ENCODE measurements around the gene TMED1.
"Not testable (repeated sequence)": the region's sequence is repeated elsewhere in the genome, so short reads cannot be mapped to it uniquely, and the experiment has no call there.

TMED1 gene, protein sequence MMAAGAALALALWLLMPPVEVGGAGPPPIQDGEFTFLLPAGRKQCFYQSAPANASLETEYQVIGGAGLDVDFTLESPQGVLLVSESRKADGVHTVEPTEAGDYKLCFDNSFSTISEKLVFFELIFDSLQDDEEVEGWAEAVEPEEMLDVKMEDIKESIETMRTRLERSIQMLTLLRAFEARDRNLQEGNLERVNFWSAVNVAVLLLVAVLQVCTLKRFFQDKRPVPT

DNA sequence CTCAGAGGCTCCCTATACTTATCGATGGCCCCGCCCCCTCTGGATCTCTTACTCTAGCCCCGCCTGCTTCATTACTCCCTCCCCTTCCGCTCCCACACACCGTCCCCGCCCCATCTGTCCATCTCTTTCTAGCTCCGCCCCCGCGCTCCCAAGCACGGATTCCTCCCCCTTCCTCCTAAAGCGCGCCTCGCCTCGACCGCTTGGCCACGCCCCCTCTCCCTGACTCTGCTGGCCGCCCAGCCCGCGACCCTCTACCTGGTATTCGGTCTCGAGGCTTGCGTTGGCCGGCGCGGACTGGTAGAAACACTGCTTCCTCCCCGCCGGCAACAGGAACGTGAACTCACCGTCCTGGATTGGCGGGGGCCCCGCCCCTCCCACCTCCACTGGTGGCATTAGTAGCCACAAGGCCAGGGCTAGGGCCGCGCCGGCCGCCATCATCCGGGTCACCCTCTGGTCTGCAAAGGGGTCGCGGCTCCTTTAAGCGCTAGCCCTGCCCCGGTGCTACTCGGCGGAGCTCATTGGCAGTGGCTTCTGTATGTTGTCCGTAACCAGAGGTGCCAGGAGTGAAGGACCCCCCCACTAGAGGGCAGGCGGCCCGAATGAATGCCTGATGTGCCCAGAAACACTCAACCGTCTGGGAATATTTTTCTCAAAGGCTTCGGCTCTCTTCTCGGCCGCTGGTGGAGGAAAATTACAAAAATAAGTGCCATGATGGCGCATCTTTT is at the start of gene TMED1:
Gene TMED1, minus strand, starts transcription at position 459 of the 725 bp plus-strand sequence. Its CDS starts 21 bp downstream, at position 438.
- DNase-seq: peak; percentile 95

DNA sequence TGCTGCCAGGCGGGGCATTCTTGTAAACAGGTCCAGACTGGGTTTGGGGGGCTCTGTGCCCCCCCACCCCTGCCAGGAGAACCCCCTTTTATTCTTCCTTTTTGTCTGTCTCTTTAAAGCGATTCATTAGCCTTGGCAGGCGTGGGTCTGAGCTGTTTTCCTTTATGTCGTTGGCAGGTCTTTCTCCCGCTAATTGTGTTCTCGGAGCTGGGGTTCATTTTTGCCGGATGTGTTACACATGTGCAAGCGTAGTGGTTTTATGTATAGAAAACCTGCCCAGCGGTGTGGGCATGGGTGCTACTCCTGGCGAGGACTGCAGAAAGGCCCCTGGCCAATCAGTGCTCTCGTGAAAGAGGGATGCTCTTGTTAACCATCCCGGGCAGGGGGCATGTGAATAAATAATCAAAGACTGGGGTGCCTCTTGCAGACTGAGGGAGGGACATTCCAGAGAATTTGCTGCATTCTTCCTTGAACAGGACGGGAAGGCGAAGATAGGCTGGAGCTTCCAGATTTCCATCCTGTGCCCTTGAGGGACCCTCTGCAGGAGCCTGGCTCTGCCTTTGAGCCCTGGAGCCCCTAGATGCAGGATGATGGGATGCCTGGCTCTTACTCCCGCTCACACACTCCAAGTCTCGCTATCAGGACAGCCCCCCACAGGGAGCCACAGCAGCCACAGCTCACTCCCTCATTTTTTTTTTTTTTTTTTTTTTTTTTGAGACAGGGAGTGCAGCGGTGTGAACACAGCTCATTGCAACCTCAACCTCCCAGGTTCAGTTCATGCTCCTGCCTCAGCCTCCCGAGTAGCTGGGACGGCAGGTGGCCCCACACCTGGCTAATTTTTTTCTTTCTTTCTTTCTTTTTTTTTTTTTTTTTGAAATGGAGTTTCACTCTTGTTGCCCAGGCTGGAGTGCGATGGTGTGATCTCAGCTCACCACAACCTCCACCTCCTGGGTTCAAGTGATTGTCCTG is 49.5 kb upstream of the TMED1 start:
- no peak for DNase-seq

DNA sequence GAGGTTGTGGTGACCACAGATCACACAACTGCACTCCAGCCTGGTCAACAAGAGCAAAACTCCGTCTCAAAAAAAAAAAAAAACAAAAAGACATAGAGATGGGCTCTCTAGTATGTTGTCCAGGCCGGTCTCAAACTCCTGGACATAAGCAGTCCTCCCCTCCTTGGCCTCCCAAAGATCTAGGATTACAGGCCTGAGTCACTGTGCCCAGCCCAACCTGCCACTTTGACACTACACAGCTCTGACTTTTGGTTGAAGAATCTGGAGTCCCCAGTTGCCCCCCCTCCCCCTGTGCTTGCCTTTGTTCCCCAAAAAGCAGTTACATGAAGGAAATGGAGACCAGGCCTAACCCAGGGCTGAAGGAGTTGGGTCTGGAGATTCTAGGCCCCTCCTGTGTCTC is 48.3 kb upstream of the TMED1 start:
- no peak for DNase-seq

DNA sequence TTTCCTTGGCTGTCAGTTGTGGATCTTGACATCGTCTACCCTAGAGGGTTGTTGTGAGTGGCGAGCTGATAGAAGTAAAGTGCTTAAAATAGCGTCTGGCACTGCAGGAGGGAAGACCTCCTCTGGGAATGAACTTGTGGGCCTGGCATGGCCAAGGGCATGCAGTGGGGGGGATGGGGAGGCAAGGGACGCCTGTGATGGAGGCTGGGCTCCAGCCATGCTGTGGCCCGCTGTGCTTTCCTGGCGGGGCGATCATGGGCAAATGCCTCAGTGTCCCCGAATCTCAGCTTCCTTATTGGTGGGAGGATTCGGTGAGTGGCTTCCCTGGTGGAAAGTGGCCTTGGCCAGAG is 46.1 kb upstream of the TMED1 start:
- DNase-seq: no peak

DNA sequence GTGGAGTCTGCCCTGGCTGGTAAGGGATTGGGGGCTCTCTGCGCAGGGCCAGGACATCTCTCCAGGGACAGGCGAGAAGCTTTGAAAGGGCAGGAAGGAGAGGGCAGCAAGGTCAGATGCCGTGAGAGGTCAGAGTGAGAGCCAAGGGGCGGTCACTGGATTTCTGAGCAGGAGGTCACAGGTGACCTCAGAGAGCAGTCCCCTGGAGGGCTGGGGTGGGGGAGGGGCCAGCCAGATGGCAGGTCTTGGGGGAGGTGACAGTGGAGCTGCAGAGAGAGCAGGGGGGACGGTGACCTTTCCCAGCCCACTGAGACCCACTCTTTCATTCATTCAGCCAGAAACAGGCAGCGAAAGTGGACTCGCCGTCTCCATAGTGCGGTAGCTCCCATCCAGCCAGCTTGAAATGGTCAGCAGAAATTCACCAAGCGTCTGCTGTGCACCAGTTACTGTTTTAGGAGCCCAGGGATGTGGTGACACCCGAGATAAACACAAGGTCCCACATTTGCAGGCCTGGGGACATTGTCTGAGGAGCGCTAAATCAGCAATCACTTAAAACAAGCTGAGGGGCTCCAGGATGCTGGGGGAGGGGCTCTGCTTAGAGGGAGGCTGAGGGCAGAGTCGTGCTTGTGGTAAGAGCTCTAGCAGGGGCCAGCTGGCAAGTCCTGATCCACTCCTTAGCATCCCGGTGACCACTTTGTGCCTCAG is 45.5 kb upstream of the TMED1 start:
- no peak for DNase-seq

DNA sequence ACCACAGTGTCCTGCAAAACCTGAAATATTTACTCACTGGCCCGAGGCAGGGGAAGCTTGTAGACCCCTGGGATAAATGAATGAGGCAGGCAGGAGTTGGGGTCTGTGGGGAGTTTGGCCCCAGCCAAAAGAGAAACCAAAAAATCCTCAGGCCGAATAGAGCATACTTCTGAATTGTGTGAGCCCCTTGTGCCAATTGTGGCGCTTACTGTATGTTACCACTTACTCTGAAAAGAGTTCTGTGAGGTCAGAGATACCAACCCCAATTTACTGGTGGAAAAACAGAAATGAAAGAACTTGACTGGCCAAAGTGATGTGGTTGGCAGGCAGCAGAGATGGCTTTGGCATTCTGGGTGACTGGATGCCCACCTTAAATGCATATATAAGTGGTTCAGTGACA is 42.2 kb upstream of the TMED1 start:
- no peak for DNase-seq

DNA sequence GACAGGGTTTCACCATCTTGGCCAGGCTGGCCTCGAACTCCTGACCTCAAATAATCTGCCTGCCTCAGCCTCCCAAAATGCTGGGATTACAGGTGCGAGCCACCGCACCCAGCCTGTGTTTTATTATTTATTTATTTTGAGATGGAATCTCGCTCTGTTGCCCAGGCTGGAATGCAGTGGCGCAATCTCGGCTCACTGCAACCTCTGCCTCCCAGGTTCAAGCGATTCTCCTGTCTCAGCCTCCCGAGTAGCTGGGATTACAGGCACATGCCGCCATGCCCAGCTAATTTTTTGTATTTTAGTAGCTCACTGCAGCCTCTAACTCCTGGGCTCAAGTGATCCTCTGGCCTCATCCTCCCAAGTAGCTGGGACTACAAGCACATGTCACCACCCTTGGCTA is 41.6 kb upstream of the TMED1 start:
- not testable (repeated sequence) for DNase-seq

DNA sequence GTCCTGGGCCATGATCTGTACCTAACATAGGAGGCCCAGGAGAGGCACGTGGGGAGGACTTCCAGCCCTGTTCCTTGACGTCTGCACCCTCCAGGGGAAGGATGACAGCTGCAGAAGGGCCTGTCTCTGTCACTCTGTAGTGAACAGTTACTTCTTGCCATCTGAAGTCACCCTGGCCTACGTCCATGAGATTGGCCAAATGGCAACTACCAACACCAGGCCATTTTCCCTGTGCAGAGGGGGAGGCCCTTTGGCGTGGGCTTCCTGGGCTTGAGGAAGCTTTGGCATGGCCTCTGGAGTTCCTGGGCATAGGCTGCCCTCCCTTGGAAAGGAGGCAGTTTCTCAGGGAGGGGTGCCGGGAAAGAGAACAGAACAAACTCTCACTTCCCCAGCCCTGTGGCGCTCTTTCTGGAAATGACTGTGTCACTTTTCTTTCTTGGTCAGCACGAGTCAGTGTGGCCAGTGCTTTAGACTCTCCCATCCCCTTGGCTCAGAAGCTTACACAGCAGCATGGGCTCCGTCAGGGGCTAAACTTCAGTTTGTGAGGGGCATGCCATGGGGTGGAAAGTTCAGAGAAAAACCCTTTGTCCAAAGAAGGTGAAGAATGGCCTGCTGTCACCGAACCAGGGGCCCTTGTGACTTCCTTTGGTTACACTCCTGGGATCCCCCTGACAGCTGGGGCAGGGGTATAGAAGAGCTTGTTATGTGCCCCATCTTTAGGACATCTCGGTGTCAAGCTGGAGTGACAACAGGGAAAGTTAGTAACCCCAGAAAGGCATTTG is 40.6 kb upstream of the TMED1 start:
- no peak for DNase-seq

DNA sequence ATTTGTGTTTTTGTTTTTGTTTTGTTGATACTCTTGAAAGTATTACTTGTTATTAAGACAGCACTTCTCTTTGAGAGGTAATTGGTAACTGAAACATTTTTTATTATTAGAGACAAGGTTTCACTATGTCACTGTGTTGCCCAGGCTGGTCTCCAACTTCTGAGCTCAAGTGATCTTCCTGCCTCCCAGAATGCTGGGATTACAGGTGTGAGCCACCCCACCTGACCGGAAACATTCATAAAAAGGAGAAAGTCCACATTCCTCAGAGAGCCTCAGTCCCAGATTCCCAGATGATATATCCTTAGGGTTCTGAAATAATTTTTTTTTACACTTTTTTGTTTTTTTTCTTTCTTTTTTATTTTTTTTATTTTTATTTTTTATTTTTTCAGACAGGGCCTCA is 38.0 kb upstream of the TMED1 start:
- DNase-seq: no peak

DNA sequence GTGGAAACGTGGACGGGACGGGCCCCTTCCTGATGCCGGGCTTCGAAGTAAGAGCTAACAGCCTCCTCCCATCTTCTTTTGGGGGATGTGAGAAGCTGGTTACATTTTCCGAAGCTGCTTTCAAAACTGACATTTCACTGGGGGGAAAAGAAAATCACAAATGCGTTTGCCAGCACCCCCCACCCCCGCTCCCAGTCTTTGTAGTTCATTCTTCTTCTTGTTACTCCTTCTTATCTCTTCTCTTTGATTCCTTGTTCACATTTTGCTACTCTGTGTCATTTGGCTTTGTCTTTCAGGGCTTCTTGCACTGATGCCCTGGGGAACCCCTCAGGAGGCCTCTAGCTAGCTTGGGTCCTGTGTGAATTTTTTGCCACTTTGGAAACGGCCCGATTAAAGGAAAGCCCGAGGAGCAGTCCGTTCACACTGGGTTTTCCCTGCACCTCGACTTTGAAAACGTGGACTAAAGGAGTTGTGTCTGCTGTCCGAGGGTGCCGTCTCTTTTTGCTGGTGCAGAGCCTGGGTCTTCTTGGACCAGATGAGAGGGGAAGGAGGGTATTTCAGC is 36.6 kb upstream of the TMED1 start:
- DNase-seq: no peak

DNA sequence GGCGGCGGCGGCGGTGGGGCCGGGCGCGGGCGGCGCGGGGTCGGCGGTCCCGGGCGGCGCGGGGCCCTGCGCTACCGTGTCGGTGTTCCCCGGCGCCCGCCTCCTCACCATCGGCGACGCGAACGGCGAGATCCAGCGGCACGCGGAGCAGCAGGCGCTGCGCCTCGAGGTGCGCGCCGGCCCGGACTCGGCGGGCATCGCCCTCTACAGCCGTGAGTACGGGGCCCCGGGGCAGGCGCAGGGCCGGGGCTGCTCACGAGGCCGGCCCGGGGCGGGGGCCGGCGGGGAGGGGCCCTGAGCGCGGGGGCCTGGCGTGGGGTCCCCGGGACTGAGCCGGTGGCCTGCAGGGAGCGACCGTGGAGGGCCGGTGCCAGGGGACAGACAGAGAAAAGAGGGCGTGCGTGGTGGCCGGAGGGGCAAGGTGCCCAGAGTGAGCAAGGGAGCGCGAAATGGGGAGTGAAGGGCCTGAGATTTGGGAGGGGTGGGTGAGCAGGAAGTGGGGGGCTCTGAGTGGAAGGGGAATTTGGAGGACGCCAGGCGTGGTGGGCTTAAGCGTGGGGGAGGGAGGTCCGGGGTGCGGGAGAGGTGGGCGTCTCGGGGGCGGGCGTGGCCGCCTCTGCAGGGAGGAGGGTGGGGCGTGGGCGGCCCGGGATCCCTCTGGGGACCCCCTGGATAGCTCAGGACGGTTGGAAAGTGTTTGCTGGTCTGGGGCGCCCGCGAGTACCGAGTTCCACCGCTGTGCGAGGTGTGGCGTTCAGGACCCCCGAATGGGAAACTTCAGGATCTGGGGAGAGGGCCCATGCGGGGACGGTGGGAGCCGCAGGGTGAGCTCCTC is 35.9 kb upstream of the TMED1 start:
- DNase-seq: peak; percentile 5

DNA sequence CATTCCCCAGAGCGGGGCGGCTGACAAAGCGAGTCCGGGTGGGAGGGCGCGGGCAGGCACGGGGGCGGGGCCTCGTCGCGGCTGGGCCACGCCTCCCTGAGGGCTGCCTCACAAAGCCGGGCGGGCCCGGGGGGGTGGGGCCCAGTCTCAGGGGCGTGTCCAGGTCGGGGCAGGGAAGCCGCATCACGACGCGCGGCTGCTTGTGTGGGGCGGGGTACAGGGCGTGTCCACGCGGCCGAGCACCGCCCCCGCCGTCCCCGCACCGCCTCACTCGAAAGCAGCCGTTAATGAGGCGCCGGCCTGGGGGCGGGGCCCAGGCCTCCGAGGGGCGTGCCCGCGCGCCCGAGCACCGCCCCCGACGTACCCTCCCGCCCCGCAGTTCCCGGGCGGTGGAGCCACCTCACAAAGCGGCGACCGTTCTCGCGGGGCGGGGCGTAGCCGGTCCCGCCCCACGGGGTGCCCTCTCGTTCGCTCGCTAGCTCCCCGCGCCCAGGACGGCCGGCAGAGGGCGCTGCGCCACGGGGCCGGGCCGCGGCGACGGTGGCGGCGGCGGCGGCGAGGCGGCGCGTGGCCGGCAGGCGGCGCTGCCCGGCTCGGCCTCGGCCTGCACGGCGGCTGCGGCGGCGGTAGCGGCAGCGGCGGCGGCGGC is 35.1 kb upstream of the TMED1 start, which contains the start of gene CARM1:
Gene CARM1, plus strand, starts transcription at position 599 of the 649 bp plus-strand sequence. CDS start 150 bp downstream, outside the sequence.
- peak; percentile 96 for DNase-seq

DNA sequence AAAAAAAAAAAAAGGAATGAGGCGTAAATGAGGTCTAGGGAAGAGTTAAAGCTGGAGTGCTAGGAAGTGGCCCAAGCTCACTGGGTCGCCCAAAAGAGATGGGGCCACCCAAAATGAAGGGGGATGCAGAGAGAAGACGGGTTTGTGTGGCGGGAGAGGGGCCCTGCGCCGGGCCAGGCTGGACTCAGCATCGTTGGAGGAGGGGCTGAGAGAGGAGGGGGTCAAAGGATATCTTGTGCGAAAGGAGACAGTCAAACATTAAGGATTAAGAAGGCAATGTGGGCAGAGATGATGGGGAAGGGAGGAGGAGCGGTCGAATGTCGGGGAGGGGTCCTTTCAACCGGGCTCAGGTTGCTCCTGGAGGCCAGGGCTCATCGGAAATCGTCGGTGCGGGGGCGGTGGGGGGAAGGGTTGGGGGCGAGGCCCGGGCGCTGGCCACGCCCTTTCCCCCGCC is 34.5 kb upstream of the TMED1 start:
- no peak for DNase-seq

DNA sequence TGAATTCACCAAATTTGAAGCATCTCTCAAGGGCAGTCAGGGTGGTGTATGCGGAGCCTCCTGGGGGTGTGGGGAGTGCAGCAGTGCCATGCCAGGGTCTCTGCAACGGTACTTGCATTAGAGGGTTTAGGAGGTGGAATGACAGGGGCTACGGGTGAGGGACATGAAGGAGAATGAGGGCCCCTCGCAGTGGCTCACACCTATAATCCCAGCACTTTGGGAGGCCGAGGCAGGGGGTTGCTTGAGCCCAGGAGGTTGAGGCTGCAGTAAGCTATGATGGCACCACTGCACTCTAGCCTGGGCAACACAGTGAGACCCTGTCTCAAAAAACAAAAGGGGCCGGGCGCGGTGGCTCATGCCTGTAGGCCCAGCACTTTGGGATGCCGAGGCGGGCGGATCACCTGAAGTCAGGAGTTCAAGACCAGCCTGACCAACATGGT is 33.9 kb upstream of the TMED1 start:
- not testable (repeated sequence) for DNase-seq

DNA sequence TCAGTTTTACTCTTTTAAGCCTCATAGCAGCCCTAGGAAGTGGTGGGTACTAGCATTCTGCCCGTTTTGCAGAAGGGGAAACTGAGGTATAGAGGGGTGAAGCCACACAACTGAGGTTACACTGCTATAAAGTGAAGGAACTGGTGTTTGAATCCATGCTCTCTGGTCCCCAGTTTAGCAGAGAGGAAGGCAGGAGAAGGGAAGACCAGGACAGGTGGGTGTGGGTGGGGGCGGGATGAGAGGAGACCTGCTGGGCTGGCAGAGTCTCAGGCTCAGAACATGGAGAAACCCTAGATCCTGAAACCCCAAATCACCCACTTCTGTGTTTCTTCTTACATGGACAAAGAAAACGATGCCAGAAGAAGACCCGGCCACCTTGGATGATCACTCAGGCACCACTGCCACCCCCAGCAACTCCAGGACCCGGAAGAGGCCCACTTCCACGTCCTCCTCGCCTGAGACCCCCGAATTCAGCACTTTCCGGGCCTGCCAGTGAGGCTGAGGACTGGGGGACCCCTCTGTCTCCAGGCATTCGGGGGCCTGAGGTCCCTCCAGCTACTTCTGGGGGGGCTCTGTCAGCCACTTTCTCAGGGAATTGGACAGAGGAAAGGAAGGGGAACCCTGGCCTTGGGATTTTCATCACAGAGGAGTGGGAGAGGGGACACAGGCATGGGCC is 33.0 kb upstream of the TMED1 start:
- DNase-seq: no peak

DNA sequence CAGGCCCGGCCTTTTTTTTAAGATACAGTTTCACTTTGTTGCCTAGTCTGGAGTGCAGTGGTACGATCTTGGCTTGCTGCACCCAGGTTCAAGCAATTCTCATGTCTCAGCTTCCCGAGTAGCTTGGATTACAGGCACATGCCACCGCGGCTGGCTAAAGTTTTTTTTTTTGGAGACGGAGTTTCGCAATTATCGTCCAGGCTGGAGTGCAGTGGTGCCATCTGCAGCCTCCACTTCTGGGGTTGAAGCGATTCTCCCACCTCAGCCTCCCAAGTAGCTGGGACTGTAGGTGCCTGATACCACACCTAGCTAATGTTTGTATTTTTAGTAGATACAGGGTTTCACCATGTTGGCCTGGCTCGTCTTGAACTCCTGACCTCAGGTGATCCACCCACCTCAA is 30.5 kb upstream of the TMED1 start:
- no peak for DNase-seq

DNA sequence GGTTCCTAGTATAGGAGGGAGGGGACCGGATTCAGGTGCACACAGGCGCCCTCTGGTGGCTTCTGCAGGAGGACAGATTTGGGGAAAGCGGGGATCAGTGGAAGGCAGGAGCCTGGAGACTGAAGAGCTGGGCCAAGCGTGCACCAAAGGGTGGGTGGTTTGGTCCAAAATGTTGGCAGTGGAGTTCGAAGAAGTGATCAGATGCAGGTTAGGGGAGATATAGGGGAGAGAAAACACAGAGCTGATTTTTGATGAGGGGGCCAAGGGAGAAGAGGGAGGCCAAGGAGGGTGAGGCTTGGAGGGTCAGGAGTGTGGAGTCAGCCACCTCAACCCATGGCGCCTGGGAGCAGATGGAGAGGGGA is 28.5 kb upstream of the TMED1 start:
- peak; percentile 74 for DNase-seq

DNA sequence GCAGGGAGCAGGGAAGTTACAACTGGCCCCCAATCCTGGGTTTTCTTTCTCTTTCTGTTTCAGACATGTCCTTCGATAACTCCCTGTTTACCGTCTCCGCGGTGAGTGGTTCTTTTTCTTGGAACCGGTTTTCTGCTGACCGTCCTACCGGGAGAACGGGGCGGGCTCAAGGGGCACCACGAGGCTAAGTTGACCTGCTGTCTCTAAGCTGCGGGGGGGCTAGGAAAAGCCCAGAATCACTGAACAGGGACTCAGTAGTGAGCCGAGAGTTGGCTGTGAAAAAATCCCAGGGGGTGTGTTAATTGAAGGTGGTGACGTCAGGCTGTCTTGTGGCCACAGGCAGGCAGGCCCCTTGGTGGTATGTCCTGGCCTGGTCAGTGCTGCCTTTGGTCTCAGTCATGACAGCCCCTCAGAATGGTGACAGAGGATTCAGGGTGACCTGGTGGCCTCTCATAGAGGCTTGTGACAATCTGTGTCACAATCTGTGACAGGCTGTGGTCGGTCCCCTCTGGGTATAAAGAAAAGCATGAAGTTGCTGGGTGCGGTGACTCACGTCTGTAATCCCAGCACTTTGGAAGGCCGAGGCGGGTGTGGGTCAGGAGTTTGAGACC is 27.2 kb upstream of the TMED1 start:
- DNase-seq: no peak

DNA sequence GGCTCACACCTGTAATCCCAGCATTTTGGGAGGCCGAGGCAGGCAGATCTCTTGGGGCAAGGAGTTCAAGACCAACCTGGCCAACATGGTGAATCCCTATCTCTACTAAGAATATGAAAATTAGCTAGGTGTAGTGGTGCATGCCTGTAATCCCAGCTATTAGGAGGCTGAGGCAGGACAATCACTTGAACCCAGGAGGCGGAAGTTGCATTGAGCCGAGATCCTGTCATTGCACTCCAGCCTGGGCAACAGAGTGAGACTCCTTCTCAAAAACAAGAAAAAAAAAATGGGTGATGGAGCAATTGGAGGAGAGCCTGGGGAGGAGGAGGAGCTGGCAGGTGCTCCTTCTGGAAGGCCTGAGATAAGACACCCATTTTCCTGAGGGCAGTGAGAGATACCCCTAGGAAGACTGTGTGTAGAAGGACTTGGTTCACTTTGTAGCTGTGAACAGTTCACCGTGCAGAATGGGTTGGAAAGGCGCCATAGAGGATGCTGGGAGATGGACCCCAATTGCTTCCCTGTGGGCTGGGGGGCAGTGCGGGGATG is 26.6 kb upstream of the TMED1 start:
- no peak for DNase-seq
